Endothelial cell of umbilical vein (primary cell): ENCODE results near the gene PAIP2.

Source experiments
- EZH2 ChIP-seq: IDR thresholded peaks from 2 replicates; pipeline ENCODE4 v1.6.1; 2012; ENCODE audit warnings: borderline replicate concordance, low read depth, mild to moderate bottlenecking, moderate library complexity, low read length, inconsistent platforms; ENCODE audit not compliant: severe bottlenecking
- JUN ChIP-seq: IDR thresholded peaks from 2 replicates; pipeline ENCODE4 v1.6.1; 2011; ENCODE audit warnings: borderline replicate concordance, low read depth; ENCODE audit not compliant: insufficient read length, insufficient read depth
- POLR2A ChIP-seq: IDR thresholded peaks from 2 replicates; pipeline ENCODE4 v1.6.1; 2012; ENCODE audit warnings: low read depth, mild to moderate bottlenecking, control low read depth, low read length
- TF ChIP-seq, protein P1 (sequence below), 2 donors: IDR thresholded peaks; 1 replicate in 1 of 2; 2 replicates in 1 of 2; pipeline ENCODE4 v1.5.1; 2011; ENCODE audit warnings: low read length in 2 of 2, mild to moderate bottlenecking in 2 of 2, moderate library complexity in 2 of 2, control low read depth in 1 of 2, inconsistent platforms in 1 of 2, low read depth in 1 of 2; ENCODE audit not compliant: insufficient read depth in 1 of 2; ENCODE audit errors: extremely low read depth in 1 of 2

DNA sequence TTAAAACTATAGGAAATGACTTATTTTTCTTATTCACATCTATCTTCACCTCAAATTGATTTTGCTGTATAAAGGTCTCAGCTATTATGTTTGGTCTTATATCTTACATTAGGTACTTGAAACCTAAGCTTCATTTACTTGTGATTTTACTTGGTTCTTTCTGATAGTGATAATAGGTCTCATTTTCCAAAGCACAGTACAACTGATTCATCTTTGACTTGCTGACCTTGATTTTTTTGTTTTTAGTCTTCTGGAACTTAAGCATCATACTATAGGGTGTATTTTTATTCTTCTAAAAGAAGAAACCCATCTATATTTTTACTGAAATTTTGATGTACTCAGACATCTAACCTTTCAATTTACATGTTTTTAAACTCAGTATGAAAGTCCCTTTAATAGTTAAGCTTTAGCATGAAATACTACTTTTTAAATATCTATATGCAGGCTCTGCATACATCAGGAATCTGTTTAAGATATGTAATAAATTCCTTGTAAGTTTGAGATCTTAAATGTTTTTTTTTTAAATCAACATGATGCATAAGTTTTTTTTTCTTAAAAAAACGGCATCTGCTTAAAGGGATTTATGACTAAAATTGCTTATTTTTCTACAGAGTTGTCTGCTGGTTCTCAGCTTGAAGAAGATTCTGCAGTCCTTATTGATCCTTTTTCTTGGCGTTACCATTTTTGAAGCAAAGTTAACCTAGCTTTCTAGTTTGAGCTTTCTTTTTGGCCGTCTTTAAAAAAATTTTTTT lies 34.9 kb upstream of the PAIP2 start:
- TF ChIP-seq JUN: no peak
- no peak for TF ChIP-seq EZH2
- TF ChIP-seq POLR2A: no peak
- TF ChIP-seq, protein P1, sequence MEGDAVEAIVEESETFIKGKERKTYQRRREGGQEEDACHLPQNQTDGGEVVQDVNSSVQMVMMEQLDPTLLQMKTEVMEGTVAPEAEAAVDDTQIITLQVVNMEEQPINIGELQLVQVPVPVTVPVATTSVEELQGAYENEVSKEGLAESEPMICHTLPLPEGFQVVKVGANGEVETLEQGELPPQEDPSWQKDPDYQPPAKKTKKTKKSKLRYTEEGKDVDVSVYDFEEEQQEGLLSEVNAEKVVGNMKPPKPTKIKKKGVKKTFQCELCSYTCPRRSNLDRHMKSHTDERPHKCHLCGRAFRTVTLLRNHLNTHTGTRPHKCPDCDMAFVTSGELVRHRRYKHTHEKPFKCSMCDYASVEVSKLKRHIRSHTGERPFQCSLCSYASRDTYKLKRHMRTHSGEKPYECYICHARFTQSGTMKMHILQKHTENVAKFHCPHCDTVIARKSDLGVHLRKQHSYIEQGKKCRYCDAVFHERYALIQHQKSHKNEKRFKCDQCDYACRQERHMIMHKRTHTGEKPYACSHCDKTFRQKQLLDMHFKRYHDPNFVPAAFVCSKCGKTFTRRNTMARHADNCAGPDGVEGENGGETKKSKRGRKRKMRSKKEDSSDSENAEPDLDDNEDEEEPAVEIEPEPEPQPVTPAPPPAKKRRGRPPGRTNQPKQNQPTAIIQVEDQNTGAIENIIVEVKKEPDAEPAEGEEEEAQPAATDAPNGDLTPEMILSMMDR (IDR thresholded peaks at IDR 0.05; ENCODE audit: extremely low read depth in 1 of 2, insufficient read depth in 1 of 2, low read depth in 1 of 2, low read length in 2 of 2): no peak
